ENCODE data around the gene PPP2R2D.

DNA sequence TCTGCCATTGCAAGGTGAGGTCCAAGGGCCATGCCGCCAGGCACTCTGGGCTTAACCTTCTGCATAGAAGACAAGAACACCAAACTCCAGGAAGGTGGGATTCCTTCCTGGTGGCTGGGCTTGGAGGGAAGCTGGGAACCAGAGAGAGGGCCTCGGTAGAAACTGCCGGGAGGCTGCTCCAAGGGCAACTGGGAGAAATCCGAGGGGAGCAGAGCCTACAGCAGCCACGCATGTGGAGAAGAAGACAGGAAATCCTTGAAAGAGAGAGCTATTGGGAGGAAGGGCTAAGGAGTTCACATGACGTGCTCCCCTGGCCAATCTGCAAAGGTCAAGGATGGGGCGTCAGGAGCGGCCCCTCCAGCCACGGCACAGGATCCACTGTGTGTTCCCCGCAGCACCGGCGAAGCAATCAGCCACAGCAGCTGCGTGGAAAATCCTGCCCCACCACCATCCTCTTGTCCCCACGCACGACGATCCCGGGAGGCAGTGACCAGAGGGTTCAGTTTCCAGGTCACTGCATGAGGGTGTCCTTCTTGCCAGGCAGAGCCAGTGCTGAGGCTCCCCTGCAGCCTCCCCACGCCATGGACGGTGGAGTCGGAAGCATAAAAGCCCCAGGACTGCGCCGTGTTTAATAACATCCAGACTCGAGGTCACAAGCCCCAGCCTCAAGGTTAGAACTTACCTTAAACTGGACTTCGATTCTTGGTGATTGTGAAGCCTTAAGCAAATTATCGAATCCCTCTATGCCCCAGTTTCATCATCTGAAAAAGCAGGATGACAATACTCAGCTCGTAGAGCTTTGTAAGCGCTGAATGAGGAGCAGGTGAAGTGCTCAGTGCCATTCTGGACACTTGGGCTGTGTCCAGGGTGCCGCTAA, 8.6 kb upstream of the PPP2R2D start:
- TF ChIP-seq, protein P1, sequence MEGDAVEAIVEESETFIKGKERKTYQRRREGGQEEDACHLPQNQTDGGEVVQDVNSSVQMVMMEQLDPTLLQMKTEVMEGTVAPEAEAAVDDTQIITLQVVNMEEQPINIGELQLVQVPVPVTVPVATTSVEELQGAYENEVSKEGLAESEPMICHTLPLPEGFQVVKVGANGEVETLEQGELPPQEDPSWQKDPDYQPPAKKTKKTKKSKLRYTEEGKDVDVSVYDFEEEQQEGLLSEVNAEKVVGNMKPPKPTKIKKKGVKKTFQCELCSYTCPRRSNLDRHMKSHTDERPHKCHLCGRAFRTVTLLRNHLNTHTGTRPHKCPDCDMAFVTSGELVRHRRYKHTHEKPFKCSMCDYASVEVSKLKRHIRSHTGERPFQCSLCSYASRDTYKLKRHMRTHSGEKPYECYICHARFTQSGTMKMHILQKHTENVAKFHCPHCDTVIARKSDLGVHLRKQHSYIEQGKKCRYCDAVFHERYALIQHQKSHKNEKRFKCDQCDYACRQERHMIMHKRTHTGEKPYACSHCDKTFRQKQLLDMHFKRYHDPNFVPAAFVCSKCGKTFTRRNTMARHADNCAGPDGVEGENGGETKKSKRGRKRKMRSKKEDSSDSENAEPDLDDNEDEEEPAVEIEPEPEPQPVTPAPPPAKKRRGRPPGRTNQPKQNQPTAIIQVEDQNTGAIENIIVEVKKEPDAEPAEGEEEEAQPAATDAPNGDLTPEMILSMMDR (IDR thresholded peaks at IDR 0.05), result no peak
- TF ChIP-seq POLR2A (IDR thresholded peaks at IDR 0.05), result no peak
